PFSK-1 (cell line): Measurements from ENCODE around the gene CD300C.

Source experiments
- FOXP2 ChIP-seq: optimal IDR thresholded peaks from 2 replicates; pipeline ENCODE3; 2011; ENCODE audit warnings: borderline replicate concordance, control low read depth, inconsistent platforms; ENCODE audit not compliant: insufficient read depth; ENCODE audit errors: extremely low read length, extremely low read depth
- POLR2AphosphoS5 ChIP-seq: IDR thresholded peaks from 2 replicates; pipeline ENCODE4 v1.6.1; 2012; ENCODE audit warnings: low read depth, mild to moderate bottlenecking, control low read depth, low read length, moderate library complexity
- REST ChIP-seq, 2 experiments: IDR thresholded peaks; 2 replicates each; pipeline versions ENCODE4 v1.6.1 to v1.8.0; 2011 to 2012; ENCODE audit warnings: low read depth in 2 of 2, low read length in 2 of 2, control low read depth in 1 of 2, inconsistent platforms in 1 of 2, mild to moderate bottlenecking in 1 of 2, moderate library complexity in 1 of 2; ENCODE audit not compliant: insufficient read depth in 1 of 2
- SIN3A ChIP-seq: IDR thresholded peaks from 2 replicates; pipeline ENCODE4 v1.6.1; 2012; ENCODE audit warnings: mild to moderate bottlenecking, low read length, moderate library complexity, borderline replicate concordance; ENCODE audit not compliant: insufficient read depth
- TAF1 ChIP-seq: IDR thresholded peaks from 2 replicates; pipeline ENCODE4 v1.6.1; 2012; ENCODE audit warnings: low read length, control low read depth, borderline replicate concordance; ENCODE audit not compliant: insufficient read depth

Gene CD300C

GRCh38 chr17:74528491-74529199 lies 17.3 kb downstream of the CD300C start:
- no peak for TF ChIP-seq FOXP2
- no peak for TF ChIP-seq POLR2AphosphoS5
- no peak for TF ChIP-seq TAF1
- no peak for TF ChIP-seq SIN3A
- TF ChIP-seq REST (IDR thresholded peaks at IDR 0.05; ENCODE audit: insufficient read depth in 1 of 2, low read depth in 2 of 2, low read length in 2 of 2), result no peak

GRCh38 chr17:74527756-74528155 lies 18.2 kb downstream of the CD300C start:
- TF ChIP-seq REST (IDR thresholded peaks at IDR 0.05; ENCODE audit: insufficient read depth in 1 of 2, low read depth in 2 of 2, low read length in 2 of 2) (no peak), TAF1 (no peak), SIN3A (no peak), FOXP2 (no peak), POLR2AphosphoS5 (no peak)

GRCh38 chr17:74527081-74527480 lies 18.8 kb downstream of the CD300C start:
- no peak for TF ChIP-seq POLR2AphosphoS5
- no peak for TF ChIP-seq TAF1
- TF ChIP-seq REST (IDR thresholded peaks at IDR 0.05; ENCODE audit: insufficient read depth in 1 of 2, low read depth in 2 of 2, low read length in 2 of 2), result no peak
- no peak for TF ChIP-seq FOXP2
- TF ChIP-seq SIN3A, result no peak

GRCh38 chr17:74526681-74527080 lies 19.2 kb downstream of the CD300C start:
- no peak for TF ChIP-seq POLR2AphosphoS5

GRCh38 chr17:74525781-74526288 lies 20.1 kb downstream of the CD300C start:
- TF ChIP-seq REST (IDR thresholded peaks at IDR 0.05; ENCODE audit: insufficient read depth in 1 of 2, low read depth in 2 of 2, low read length in 2 of 2), result no peak
- no peak for TF ChIP-seq SIN3A
- no peak for TF ChIP-seq TAF1
- TF ChIP-seq FOXP2, result no peak
- no peak for TF ChIP-seq POLR2AphosphoS5
